AG09319 (cell line): ENCODE measurements around the gene TASP1.

ENCODE experiments used
- DNase-seq: peaks from one replicate; pipeline ENCODE4 v3.0.0-alpha.2; 2010; ENCODE audit warnings: low read depth; ENCODE audit errors: extremely low read depth
- CTCF ChIP-seq: IDR thresholded peaks from 2 replicates; pipeline ENCODE4 v1.5.1; 2011; ENCODE audit warnings: low read depth, mild to moderate bottlenecking, inconsistent platforms, low read length, moderate library complexity

Gene TASP1

GRCh38 chr20:13515291-13515690, 123.4 kb downstream of the TASP1 start:
- no peak for TF ChIP-seq CTCF
- DNase-seq, result no peak

- no peak for TF ChIP-seq CTCF
- peak; percentile 25 for DNase-seq
Measured at GRCh38 chr20:13510837-13511488, 127.8 kb downstream of the TASP1 start.

- no peak for TF ChIP-seq CTCF
- DNase-seq, result no peak
Measured at GRCh38 chr20:13507646-13508045, 131.1 kb downstream of the TASP1 start.

- TF ChIP-seq CTCF, result no peak
- no peak for DNase-seq
Measured at GRCh38 chr20:13501500-13501899, 137.2 kb downstream of the TASP1 start.

- no peak for TF ChIP-seq CTCF
- DNase-seq, result no peak
Measured at GRCh38 chr20:13494019-13494418, 144.7 kb downstream of the TASP1 start.

GRCh38 chr20:13493143-13493542, 145.6 kb downstream of the TASP1 start:
- TF ChIP-seq CTCF, result no peak
- DNase-seq, result no peak

GRCh38 chr20:13492001-13492481, 146.7 kb downstream of the TASP1 start:
- DNase-seq, result peak; percentile 16
- TF ChIP-seq CTCF, result no peak
